ENCODE data around the gene SLC12A6.
A peak's percentile ranks its signal among the peaks of the same experiment; 100 is the strongest.

SLC12A6 gene

GRCh38 chr15:34361278-34361677, 23.7 kb upstream of the SLC12A6 start:
- Histone ChIP-seq H3K56ac (ENCODE audit: low read length) (no peak overlapping the region), H3K79me2 (ENCODE audit: control insufficient read depth, insufficient read depth, low read length) (peaks cover 15% of the 10 kb centered on the region), H3K4ac (ENCODE audit: low read depth, low read length) (no peak overlapping the region), H2BK5ac (ENCODE audit: low read length) (no peak overlapping the region), H3K4me3 (ENCODE audit: low read length) (no peak overlapping the region), H4K5ac (ENCODE audit: low read length) (no peak overlapping the region), H2BK120ac (ENCODE audit: low read depth, low read length) (no peak overlapping the region), H3K23ac (ENCODE audit: low read length) (no peak overlapping the region), H3K9ac (ENCODE audit: low read length) (no peak overlapping the region), H3K4me1 (ENCODE audit: control insufficient read depth, low read depth, low read length) (peaks cover 7% of the 10 kb centered on the region), H3K27ac (ENCODE audit: low read depth, low read length) (no peak overlapping the region), H3K4me2 (ENCODE audit: low read length) (no peak overlapping the region), H2BK15ac (replicated peaks; ENCODE audit: low read depth) (no peak overlapping the region), H4K8ac (ENCODE audit: low read depth, low read length) (no peak overlapping the region), H3K79me1 (ENCODE audit: low read length) (peaks cover 21% of the 10 kb centered on the region), H2AK5ac (ENCODE audit: low read length) (no peak overlapping the region), H3K36me3 (ENCODE audit: control insufficient read depth, insufficient read depth, low read length) (peaks cover 3% of the 10 kb centered on the region), H3K27me3 (ENCODE audit: insufficient read depth, low read length, poor library complexity) (no peaks in the 10 kb centered on the region), H3K18ac (ENCODE audit: low read length) (no peak overlapping the region)
- no peak for DNase-seq
- no CpG with 5 or more reads among the region's 7 CpGs for WGBS (ENCODE audit: extremely low coverage, insufficient coverage, low lambda C conversion rate)

- Histone ChIP-seq H3K4me1 (ENCODE audit: control insufficient read depth, low read depth, low read length) (peaks cover under 1% of the 10 kb centered on the region), H3K79me1 (ENCODE audit: low read length) (peaks cover 13% of the 10 kb centered on the region), H3K23ac (ENCODE audit: low read length) (no peak overlapping the region), H3K36me3 (ENCODE audit: control insufficient read depth, insufficient read depth, low read length) (peaks cover 3% of the 10 kb centered on the region), H3K18ac (ENCODE audit: low read length) (no peak overlapping the region), H3K27ac (ENCODE audit: low read depth, low read length) (no peak overlapping the region), H4K8ac (ENCODE audit: low read depth, low read length) (no peak overlapping the region), H3K4me2 (ENCODE audit: low read length) (no peak overlapping the region), H4K5ac (ENCODE audit: low read length) (no peak overlapping the region), H2BK120ac (ENCODE audit: low read depth, low read length) (no peak overlapping the region), H2AK5ac (ENCODE audit: low read length) (no peak overlapping the region), H3K4ac (ENCODE audit: low read depth, low read length) (no peak overlapping the region), H2BK5ac (ENCODE audit: low read length) (no peak overlapping the region), H3K4me3 (ENCODE audit: low read length) (no peak overlapping the region), H3K56ac (ENCODE audit: low read length) (no peak overlapping the region), H3K9ac (ENCODE audit: low read length) (no peak overlapping the region), H2BK15ac (replicated peaks; ENCODE audit: low read depth) (no peak overlapping the region), H3K79me2 (ENCODE audit: control insufficient read depth, insufficient read depth, low read length) (peaks cover 6% of the 10 kb centered on the region), H3K27me3 (ENCODE audit: insufficient read depth, low read length, poor library complexity) (no peaks in the 10 kb centered on the region)
- no CpG with 5 or more reads among the region's 1 CpG for WGBS (ENCODE audit: extremely low coverage, insufficient coverage, low lambda C conversion rate)
- peak; percentile 93 for DNase-seq
These were observed 22.7 kb upstream of the SLC12A6 start for GRCh38 chr15:34360298-34360697.

- no peak overlapping the region for H4K8ac ChIP-seq (ENCODE audit: low read depth, low read length)
- no peak overlapping the region for H2BK120ac ChIP-seq (ENCODE audit: low read depth, low read length)
- no CpG with 5 or more reads among the region's 3 CpGs for WGBS (ENCODE audit: extremely low coverage, insufficient coverage, low lambda C conversion rate)
- H2BK5ac ChIP-seq (ENCODE audit: low read length) = no peak overlapping the region
- no peak overlapping the region for H3K4me2 ChIP-seq (ENCODE audit: low read length)
- H2AK5ac ChIP-seq (ENCODE audit: low read length) = no peak overlapping the region
- no peaks in the 10 kb centered on the region for H3K79me2 ChIP-seq (ENCODE audit: control insufficient read depth, insufficient read depth, low read length)
- no peak overlapping the region for H3K23ac ChIP-seq (ENCODE audit: low read length)
- peaks cover 7% of the 10 kb centered on the region for H3K79me1 ChIP-seq (ENCODE audit: low read length)
- H3K4me1 ChIP-seq (ENCODE audit: control insufficient read depth, low read depth, low read length) = no peaks in the 10 kb centered on the region
- no peaks in the 10 kb centered on the region for H3K27me3 ChIP-seq (ENCODE audit: insufficient read depth, low read length, poor library complexity)
- no peak overlapping the region for H4K5ac ChIP-seq (ENCODE audit: low read length)
- H3K18ac ChIP-seq (ENCODE audit: low read length) = no peak overlapping the region
- H3K56ac ChIP-seq (ENCODE audit: low read length) = no peak overlapping the region
- no peak overlapping the region for H3K4me3 ChIP-seq (ENCODE audit: low read length)
- DNase-seq = no peak
- H3K9ac ChIP-seq (ENCODE audit: low read length) = no peak overlapping the region
- H2BK15ac ChIP-seq (replicated peaks; ENCODE audit: low read depth) = no peak overlapping the region
- peaks cover 3% of the 10 kb centered on the region for H3K36me3 ChIP-seq (ENCODE audit: control insufficient read depth, insufficient read depth, low read length)
- no peak overlapping the region for H3K27ac ChIP-seq (ENCODE audit: low read depth, low read length)
- H3K4ac ChIP-seq (ENCODE audit: low read depth, low read length) = no peak overlapping the region
These were observed 21.8 kb upstream of the SLC12A6 start for GRCh38 chr15:34359416-34359815.

GRCh38 chr15:34358948-34359347, 21.4 kb upstream of the SLC12A6 start:
- Histone ChIP-seq H3K27ac (ENCODE audit: low read depth, low read length) (no peak overlapping the region), H3K23ac (ENCODE audit: low read length) (no peak overlapping the region), H4K8ac (ENCODE audit: low read depth, low read length) (no peak overlapping the region), H3K4me3 (ENCODE audit: low read length) (no peak overlapping the region), H4K5ac (ENCODE audit: low read length) (no peak overlapping the region), H3K4ac (ENCODE audit: low read depth, low read length) (no peak overlapping the region), H3K36me3 (ENCODE audit: control insufficient read depth, insufficient read depth, low read length) (peaks cover 3% of the 10 kb centered on the region), H2AK5ac (ENCODE audit: low read length) (no peak overlapping the region), H3K4me2 (ENCODE audit: low read length) (no peak overlapping the region), H3K79me2 (ENCODE audit: control insufficient read depth, insufficient read depth, low read length) (no peaks in the 10 kb centered on the region), H3K79me1 (ENCODE audit: low read length) (peaks cover 5% of the 10 kb centered on the region), H3K56ac (ENCODE audit: low read length) (no peak overlapping the region), H3K9ac (ENCODE audit: low read length) (no peak overlapping the region), H2BK15ac (replicated peaks; ENCODE audit: low read depth) (no peak overlapping the region), H3K18ac (ENCODE audit: low read length) (no peak overlapping the region), H2BK5ac (ENCODE audit: low read length) (no peak overlapping the region), H3K4me1 (ENCODE audit: control insufficient read depth, low read depth, low read length) (no peaks in the 10 kb centered on the region), H3K27me3 (ENCODE audit: insufficient read depth, low read length, poor library complexity) (no peaks in the 10 kb centered on the region), H2BK120ac (ENCODE audit: low read depth, low read length) (no peak overlapping the region)
- no peak for DNase-seq
- WGBS (ENCODE audit: extremely low coverage, insufficient coverage, low lambda C conversion rate) = no CpG with 5 or more reads among the region's 4 CpGs

GRCh38 chr15:34358367-34358766, 20.8 kb upstream of the SLC12A6 start:
- Histone ChIP-seq H3K27me3 (ENCODE audit: insufficient read depth, low read length, poor library complexity) (no peaks in the 10 kb centered on the region), H3K56ac (ENCODE audit: low read length) (no peak overlapping the region), H2AK5ac (ENCODE audit: low read length) (no peak overlapping the region), H3K79me1 (ENCODE audit: low read length) (peaks cover 3% of the 10 kb centered on the region), H2BK15ac (replicated peaks; ENCODE audit: low read depth) (no peak overlapping the region), H3K4me3 (ENCODE audit: low read length) (no peak overlapping the region), H3K4ac (ENCODE audit: low read depth, low read length) (no peak overlapping the region), H3K9ac (ENCODE audit: low read length) (no peak overlapping the region), H4K5ac (ENCODE audit: low read length) (no peak overlapping the region), H3K79me2 (ENCODE audit: control insufficient read depth, insufficient read depth, low read length) (no peaks in the 10 kb centered on the region), H3K18ac (ENCODE audit: low read length) (no peak overlapping the region), H4K8ac (ENCODE audit: low read depth, low read length) (no peak overlapping the region), H3K27ac (ENCODE audit: low read depth, low read length) (no peak overlapping the region), H3K36me3 (ENCODE audit: control insufficient read depth, insufficient read depth, low read length) (peaks cover 3% of the 10 kb centered on the region), H2BK5ac (ENCODE audit: low read length) (no peak overlapping the region), H2BK120ac (ENCODE audit: low read depth, low read length) (no peak overlapping the region), H3K23ac (ENCODE audit: low read length) (no peak overlapping the region), H3K4me1 (ENCODE audit: control insufficient read depth, low read depth, low read length) (no peaks in the 10 kb centered on the region), H3K4me2 (ENCODE audit: low read length) (no peak overlapping the region)
- DNase-seq = peak; percentile 37
- WGBS (ENCODE audit: extremely low coverage, insufficient coverage, low lambda C conversion rate) = no CpG with 5 or more reads among the region's 3 CpGs

- Histone ChIP-seq H3K23ac (ENCODE audit: low read length) (no peak overlapping the region), H3K4me2 (ENCODE audit: low read length) (no peak overlapping the region), H4K5ac (ENCODE audit: low read length) (no peak overlapping the region), H3K79me1 (ENCODE audit: low read length) (no peaks in the 10 kb centered on the region), H2BK5ac (ENCODE audit: low read length) (no peak overlapping the region), H3K4me3 (ENCODE audit: low read length) (no peak overlapping the region), H3K27ac (ENCODE audit: low read depth, low read length) (no peak overlapping the region), H3K4ac (ENCODE audit: low read depth, low read length) (no peak overlapping the region), H3K9ac (ENCODE audit: low read length) (no peak overlapping the region), H2AK5ac (ENCODE audit: low read length) (no peak overlapping the region), H3K18ac (ENCODE audit: low read length) (no peak overlapping the region), H3K79me2 (ENCODE audit: control insufficient read depth, insufficient read depth, low read length) (no peaks in the 10 kb centered on the region), H2BK120ac (ENCODE audit: low read depth, low read length) (no peak overlapping the region), H2BK15ac (replicated peaks; ENCODE audit: low read depth) (no peak overlapping the region), H3K27me3 (ENCODE audit: insufficient read depth, low read length, poor library complexity) (no peaks in the 10 kb centered on the region), H3K56ac (ENCODE audit: low read length) (no peak overlapping the region), H3K36me3 (ENCODE audit: control insufficient read depth, insufficient read depth, low read length) (peaks cover 3% of the 10 kb centered on the region), H3K4me1 (ENCODE audit: control insufficient read depth, low read depth, low read length) (no peaks in the 10 kb centered on the region), H4K8ac (ENCODE audit: low read depth, low read length) (no peak overlapping the region)
- no peak for DNase-seq
- WGBS (ENCODE audit: extremely low coverage, insufficient coverage, low lambda C conversion rate) = no CpG with 5 or more reads among the region's 1 CpG
These were observed 20.1 kb upstream of the SLC12A6 start for GRCh38 chr15:34357653-34358052.
